ENCODE data around the gene LRTM1.

DNA sequence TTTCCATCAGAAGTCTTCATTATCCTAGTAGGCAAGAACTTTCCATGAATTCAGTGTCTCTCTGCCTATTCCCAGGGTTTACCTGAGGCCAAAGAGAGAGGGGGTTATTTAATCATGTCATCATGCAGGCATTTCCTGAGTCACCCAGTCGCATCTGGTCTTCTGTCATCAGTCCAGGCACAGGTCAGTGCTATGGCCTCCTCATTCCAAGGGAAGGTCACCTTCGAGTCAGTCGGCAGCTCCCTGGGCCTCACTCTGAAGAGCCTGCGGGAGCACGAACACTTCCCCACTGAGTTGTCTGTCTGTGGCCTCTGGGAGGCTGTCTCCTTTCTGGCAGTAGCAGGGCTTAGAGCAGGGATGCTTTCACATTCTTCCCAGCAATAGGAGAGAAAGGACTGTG, 26.2 kb upstream of the LRTM1 start:
- TF ChIP-seq CTCF (IDR thresholded peaks at IDR 0.05) (no peak), POLR2A (IDR thresholded peaks at IDR 0.05) (no peak)
